ENCODE results near the gene SF3B5.

SF3B5 gene

DNA sequence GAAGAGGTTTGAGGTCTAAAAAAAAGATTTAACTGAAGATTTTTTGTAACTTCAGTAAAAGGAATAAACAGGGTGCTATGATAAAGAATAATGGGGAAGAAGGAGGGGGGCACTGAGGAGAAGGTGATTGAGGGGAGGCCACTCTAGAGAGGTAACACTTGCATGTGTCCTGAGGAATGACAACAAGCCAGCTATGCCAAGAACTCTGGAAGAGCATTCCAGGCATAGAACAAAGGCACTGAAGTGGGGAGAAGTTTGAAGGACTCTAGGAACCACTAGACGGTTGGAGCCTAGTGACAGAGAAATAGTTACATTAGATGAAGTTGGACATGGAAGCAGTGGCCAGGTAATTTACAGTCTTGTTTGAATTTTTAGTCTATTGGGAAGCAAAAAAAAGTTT lies 10.8 kb upstream of the SF3B5 start:
- no peak for DNase-seq (ENCODE audit: extremely low read depth, low read depth)
- TF ChIP-seq, protein P1, sequence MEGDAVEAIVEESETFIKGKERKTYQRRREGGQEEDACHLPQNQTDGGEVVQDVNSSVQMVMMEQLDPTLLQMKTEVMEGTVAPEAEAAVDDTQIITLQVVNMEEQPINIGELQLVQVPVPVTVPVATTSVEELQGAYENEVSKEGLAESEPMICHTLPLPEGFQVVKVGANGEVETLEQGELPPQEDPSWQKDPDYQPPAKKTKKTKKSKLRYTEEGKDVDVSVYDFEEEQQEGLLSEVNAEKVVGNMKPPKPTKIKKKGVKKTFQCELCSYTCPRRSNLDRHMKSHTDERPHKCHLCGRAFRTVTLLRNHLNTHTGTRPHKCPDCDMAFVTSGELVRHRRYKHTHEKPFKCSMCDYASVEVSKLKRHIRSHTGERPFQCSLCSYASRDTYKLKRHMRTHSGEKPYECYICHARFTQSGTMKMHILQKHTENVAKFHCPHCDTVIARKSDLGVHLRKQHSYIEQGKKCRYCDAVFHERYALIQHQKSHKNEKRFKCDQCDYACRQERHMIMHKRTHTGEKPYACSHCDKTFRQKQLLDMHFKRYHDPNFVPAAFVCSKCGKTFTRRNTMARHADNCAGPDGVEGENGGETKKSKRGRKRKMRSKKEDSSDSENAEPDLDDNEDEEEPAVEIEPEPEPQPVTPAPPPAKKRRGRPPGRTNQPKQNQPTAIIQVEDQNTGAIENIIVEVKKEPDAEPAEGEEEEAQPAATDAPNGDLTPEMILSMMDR (IDR thresholded peaks at IDR 0.05; ENCODE audit: low read depth, low read length): no peak

DNA sequence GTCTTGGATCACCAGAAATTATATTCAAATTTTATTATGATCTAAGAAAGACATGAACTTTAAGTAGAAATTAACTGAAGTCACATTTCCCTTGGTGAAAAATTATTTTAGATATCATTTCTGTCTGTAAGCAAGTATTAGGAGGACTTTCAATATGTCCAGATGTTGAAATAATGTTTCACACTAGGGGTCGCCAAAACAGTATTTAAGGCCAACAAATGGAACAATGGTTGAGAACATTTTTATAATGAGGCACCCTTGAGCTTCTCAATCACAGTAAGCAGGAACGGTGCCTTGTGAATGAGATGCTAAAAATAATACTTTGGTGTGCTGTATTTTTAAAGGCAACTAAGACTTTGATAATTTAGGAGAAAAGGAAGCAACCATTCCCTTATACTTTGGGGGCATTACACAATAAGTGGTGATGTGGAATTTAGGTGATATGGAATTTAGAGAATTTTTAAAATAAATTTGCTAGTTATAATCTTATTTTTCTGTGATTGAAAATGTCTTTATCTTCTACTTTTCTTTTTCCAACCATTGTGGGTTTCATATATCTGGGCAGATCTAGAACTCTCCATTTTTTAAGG lies 9.6 kb upstream of the SF3B5 start:
- DNase-seq (ENCODE audit: extremely low read depth, low read depth): peak; percentile 46
- TF ChIP-seq, protein P1 (IDR thresholded peaks at IDR 0.05; ENCODE audit: low read depth, low read length): peak; percentile 56

DNA sequence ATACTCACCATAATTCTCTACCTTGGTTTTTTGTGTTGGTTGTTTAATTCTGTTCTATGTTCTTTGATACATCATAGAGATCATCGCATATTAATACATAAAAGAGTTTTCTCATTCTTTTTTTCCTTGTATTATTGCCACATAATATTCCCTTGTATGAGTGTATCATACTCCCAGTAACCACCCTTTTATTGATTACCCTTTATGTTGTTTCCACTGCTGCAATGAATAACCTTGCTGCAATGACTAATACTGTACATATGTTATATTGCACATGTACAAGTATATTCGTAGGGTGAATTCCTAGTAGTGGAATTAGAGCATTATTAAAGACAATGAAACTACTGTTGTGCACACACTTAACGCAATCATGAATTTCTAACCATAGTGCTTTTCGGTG lies 9.1 kb upstream of the SF3B5 start:
- TF ChIP-seq, protein P1 (IDR thresholded peaks at IDR 0.05; ENCODE audit: low read depth, low read length): no peak
- no peak for DNase-seq (ENCODE audit: extremely low read depth, low read depth)

DNA sequence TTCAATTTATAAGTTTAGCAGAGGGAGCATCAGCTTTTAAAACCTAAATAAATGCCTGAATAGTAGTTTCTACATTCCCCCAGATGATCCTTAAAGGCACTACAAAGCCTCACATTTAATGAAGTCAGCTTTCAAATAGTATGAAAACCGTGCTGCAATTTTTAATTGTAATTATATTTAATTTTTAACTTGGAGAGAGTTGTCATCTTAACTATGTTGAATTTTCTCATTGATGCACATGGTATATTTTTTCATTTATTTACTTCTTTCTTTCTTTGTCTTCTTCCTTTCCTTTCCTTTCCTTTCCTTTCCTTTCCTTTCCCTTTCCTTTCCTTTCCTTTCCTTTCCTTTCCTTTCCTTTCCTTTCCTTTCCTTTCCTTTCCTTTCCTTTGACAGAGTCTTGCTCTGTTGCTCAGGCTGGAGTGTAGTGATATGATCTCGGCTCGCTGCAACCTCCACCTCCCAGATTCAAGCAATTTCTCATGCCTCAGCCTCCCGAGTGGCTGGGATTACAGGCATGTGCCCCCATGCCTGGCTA lies 7.7 kb upstream of the SF3B5 start:
- TF ChIP-seq, protein P1 (IDR thresholded peaks at IDR 0.05; ENCODE audit: low read depth, low read length): no peak
- no peak for DNase-seq (ENCODE audit: extremely low read depth, low read depth)

DNA sequence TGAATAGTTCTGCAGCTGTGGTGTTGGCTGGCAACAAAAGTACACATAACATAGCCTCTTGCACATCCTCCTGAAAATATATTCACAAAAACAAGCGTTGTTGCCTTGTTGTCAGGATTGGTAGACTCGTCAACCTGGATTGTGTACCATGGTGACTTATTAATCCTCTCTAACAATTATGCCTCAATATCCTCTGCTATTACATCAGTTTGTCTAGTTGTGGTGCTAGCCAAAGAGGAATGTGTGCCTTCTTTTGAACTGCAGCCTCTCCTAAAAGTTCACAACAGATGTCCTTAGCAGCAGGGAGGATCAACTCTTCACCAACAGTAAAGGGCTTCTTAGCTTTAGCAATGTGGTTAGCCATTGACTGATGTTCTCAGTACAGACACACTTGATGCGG lies 3.6 kb upstream of the SF3B5 start:
- TF ChIP-seq, protein P1 (IDR thresholded peaks at IDR 0.05; ENCODE audit: low read depth, low read length): no peak
- DNase-seq (ENCODE audit: extremely low read depth, low read depth): no peak

DNA sequence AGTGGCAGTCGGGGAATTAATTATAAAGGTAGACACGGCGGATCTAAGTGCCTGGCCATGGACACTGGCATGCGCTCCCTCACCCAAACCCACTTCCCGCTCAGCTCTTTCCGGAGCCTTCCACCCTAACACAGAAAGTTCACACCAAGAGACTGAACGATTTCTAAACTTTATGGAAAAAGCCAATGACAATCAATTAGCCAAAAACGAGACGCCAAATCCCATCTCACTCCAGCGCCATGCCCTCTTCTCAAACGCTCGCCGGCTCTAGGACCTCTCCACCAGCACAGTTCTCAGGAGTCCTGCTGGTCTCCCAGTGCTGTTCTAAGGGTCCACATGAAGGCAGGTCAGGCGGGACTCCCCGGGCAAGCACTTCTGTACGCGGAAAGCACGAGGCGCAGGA lies 641 bp downstream of the SF3B5 start:
- no peak for DNase-seq (ENCODE audit: extremely low read depth, low read depth)

DNA sequence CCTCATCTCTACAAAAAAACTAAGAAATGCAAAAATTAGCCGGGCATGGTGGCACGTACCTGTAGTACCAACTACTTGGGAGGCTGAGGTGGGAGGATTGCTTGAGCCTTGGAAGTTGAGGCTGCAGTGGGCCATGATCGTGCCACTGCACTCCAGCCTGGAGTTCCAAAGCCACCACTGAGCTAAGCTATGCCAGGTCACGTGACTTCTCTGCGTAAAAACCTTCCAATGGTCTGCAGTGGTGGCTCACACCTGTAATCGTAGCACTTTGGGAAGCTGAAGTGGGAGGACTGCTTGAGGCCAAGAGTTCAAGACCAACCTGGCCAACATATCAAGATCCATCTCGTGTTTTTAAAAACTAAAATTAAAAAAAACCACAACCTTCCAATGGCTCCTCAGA lies 1.7 kb downstream of the SF3B5 start:
- no peak for DNase-seq (ENCODE audit: extremely low read depth, low read depth)
- TF ChIP-seq, protein P1 (IDR thresholded peaks at IDR 0.05; ENCODE audit: low read depth, low read length): no peak

More for the DNA sequence above, 641 bp downstream of the SF3B5 start:
- TF ChIP-seq, protein P1 (IDR thresholded peaks at IDR 0.05; ENCODE audit: low read depth, low read length): no peak
